GM03348 (cell line): ENCODE measurements around the gene ATRN.
A peak's percentile ranks its signal among the peaks of the same experiment; 100 is the strongest.
"Not testable (repeated sequence)": the region's sequence is repeated elsewhere in the genome, so short reads cannot be mapped to it uniquely, and the experiment has no call there.

Experiments
- DNase-seq: peaks from one replicate; pipeline ENCODE4 v3.0.0; 2012; ENCODE audit warnings: low spot score

Gene ATRN

GRCh38 chr20:3563548-3564177 lies 92.8 kb downstream of the ATRN start:
- DNase-seq = peak; percentile 64

DNA sequence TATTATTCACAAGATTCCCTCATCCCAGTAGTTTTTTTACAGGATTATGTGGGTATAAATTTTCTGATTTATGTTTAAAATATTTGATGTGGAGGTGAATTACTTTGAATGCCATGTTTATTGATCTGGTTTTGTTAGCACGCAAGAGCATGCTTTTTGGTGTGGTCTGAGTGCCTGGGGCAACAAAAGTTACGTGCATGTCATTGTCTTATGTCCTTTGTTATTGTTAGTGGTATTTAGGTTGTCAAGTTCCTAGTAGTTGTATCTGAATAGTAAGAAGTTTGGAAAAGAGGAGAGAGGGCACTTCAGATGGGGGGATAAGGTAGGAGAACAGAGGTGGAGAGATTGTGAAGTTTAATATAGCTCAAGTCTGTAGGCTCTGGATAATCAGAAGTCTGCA lies 95.0 kb downstream of the ATRN start:
- DNase-seq = no peak

DNA sequence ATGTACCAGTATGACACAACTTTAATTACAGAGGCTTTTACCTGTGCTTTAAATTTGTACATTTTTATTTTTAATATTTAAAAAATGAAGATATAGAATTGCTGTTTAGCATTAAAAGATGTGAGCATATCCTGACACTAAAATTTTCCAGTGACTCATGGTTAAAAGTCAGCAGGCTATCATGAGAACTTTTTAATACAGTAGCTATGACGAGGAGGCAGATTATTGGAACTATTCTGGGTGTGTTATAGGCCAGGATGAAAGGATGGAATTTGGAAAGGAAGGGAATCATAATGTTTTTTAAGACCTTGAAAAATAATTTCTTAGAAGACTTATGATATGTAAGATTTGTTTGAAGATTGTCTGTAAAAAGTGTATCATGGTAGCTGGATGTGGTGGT lies 101.3 kb downstream of the ATRN start:
- peak; percentile 16 for DNase-seq

DNA sequence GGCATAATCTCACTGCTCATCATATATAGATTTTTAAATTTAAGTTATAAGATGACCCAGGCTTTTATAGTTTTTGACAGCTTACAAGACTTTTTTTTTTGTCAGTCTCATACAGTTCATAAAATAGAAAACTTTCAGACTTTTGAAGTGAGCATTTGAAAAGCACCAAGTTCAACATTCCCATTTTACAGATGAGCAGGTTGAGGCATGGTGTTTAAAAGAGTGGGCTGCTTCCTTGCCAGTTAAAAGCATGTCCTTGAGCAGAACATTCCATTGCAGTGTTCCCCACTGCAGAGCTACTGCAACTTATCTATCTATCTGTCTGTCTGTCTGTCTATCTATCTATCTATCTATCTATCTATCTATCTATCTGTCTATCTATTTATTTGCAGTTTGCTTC lies 105.5 kb downstream of the ATRN start:
- no peak for DNase-seq

DNA sequence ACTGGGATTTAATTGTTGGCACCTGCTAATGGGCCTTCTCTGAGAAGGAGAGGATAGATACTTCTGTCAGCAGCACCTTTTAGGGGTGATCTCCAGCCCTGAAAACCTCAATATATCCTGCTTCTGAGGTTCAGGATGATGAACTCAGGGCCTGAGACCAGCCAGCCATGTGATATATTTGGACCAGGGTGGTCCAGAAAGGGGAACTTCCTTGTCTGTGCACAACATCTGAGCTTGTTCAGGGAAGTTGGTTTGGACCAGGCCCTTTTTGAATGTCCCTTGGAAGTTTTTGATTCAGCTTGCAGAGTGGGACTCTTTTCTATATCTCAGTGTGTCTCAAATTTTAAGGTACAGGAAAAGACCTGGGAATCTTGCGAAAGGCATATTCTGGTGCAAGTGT lies 106.5 kb downstream of the ATRN start:
- no peak for DNase-seq

DNA sequence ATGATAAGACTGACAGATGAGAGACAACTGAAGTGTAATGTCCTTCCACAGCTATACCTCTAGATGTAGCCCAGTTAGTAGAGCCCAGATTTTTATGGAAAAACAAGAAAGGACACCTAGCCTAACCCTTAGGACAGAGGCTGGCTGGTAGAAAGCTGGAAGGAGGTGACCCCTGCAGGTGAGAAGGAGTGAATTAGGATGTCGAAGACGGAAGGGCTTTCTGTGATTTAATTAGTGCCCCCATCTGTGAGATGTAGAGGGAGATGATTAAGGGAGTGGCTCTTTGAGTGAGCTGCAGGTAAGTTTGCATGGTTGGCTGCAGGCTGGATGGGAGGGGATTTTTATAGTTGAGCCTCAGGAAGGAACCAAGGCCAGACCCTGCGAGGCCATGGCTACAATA lies 109.6 kb downstream of the ATRN start:
- no peak for DNase-seq

DNA sequence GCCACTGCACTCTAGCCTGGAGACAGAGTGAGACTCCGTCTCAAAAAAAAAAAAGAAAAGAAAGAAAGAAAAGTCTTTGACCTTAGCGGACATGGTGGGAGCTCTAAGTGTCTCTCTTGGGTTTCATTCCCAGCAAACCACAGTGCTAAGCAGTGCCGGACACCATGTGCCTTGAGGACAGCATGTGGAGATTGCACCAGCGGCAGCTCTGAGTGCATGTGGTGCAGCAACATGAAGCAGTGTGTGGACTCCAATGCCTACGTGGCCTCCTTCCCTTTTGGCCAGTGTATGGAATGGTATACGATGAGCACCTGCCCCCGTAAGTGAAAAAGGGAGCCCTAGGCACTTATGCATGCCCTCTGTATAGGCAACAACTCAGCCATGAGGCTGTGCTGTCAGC lies 112.9 kb downstream of the ATRN start:
- no peak for DNase-seq

DNA sequence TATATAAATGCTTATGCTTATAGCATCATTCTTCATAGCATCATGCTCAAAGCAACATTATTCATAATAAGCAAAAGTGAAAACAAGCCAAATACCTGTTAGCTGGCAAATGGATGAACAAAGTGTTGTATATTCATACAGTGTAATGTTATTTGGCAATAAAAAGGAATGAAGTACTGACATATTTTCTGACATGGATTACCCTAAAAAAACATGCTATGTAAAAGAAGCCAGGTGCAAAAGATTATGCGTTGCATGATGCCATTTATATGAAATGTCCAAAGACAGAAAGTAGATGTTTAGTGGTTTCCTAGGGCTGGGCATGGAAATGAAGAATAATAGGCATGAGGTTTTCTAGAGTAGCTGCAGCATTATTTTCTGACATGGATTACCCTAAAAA lies 115.3 kb downstream of the ATRN start:
- DNase-seq = no peak

DNA sequence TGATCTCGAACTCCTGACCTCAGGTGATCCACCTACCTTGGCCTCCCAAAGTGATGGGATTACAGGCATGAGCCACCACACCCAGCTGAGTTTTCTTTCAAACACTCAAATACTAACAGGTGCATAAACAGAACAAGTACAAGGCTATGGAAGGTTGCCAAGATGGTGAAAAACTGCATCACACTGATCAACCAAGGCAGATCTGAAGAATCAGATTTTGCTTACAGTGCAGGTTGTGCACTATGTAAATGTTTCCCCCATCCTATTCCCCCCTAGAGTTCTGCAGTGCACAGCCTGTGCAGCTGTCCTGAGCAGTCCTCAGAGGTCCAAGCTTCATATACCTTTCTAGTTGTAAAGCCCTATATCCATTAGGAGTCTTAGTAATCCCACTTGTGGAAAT lies 119.3 kb downstream of the ATRN start:
- DNase-seq = no peak

DNA sequence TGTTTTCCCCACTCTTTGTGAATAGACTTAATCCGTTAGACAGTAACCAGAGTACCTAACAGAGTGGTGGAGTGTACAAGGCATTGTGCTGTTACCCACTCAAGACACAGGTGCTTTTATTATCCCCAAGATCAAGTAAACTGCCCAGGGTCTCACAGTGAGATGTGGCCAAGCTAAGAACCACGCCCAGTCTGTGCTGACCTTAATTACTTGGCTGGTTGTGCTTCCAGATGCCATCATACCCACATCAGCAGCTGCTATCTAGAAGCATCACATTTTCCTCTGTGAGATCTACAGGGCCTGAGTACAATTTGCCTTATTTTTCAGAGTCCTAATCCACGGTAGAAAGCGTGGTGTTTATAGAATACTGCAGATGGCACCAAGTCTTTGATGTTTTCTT lies 122.1 kb downstream of the ATRN start:
- DNase-seq = no peak

DNA sequence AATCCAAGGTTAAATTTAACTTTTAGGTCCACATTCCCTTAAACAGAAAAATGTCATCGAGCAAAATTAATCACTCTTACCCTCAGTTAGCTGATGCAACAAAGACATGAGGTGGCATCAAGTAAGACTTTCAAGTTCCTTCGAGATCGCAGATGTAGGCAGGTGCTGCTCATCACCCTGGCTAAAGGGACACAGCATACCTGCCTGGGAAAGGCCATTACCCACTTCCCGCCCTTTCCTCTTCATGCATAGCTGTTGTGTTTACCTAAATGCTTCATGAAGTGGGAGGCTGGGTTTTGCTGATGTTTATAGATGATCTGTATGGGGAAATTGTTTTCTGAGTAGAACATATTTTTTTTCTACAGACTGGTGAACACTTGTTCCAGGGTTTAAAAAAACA lies 124.7 kb downstream of the ATRN start:
- no peak for DNase-seq

- DNase-seq = no peak
These were observed 132.3 kb downstream of the ATRN start for GRCh38 chr20:3603108-3603507.

DNA sequence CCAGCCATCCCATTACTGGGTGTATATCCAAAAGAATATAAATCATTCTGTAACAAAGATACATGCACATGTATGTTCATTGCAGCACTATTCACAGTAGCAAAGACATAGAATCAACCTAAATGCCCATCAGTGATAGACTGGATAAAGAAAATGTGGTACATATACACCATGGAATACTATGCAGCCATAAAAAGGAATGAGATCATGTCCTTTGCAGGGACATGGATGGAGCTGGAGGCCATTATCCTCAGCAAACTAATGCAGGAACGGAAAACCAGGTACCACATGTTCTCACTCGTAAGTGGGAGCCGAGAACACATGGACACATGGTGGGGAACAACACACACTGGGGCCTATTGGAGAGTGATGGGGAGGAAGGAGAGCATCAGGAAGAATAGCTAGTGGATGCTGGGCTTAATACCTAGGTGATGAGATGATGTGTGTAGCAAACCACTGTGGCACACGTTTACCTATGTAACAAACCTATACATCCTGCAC lies 134.6 kb downstream of the ATRN start:
- not testable (repeated sequence) for DNase-seq

- peak; percentile 13 for DNase-seq
These were observed 135.2 kb downstream of the ATRN start for GRCh38 chr20:3606021-3606420.

- DNase-seq = no peak
These were observed 141.1 kb downstream of the ATRN start for GRCh38 chr20:3611901-3612300.

- peak; percentile 31 for DNase-seq
These were observed 142.2 kb downstream of the ATRN start for GRCh38 chr20:3612795-3613572.

DNA sequence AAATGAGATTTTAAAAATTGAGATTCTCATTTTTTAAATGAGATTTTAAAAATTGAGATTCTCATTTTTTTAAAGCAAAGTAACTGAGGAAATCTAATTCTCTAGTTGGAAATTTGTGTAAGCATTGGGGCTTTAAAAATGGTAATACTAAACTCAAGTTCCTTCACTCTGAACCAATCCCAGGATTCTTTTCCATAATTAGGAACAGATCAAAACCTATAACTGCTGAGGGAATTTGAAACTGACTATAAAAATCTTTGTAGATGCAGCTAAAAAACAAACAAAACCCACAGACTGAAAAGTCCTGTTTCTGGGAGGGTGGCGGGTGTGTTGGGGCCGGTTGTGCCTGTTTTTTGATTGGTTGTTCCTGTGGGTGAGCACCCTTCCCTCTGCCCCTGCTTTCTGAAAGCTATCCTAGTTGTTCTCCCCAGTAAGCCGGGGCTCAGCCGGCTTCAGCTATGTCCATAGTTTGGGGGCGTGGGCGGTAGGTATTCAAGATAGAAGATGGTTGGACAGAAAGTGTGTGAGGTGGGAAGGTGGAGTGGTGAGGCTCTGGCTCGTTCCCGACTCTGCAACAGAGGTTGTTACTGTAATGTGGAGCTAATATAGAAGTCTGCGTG lies 143.1 kb downstream of the ATRN start:
- DNase-seq = peak; percentile 71

GRCh38 chr20:3614466-3614865 lies 143.6 kb downstream of the ATRN start:
- DNase-seq = no peak

GRCh38 chr20:3615171-3615840 lies 144.5 kb downstream of the ATRN start:
- not testable (repeated sequence) for DNase-seq

DNA sequence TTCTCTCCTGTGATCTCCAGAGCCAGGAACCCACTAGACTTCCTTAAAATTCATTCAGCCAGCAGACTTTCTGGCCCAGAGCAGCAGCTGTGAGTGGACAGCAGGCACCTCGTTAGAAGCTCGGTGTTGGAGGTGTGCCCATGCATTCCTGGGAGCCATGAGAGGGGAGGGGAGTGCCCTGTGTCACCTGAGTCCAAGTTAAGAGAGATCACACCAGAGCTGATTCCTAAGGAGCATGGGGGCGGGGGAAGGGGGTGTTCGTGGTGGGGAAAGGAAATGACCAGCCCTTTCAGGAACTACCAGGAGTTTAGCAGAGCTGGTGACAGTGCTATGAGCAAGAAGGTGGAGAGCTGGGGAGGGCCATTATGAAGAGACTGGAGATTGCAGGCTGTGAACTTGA lies 145.4 kb downstream of the ATRN start:
- peak; percentile 64 for DNase-seq

GRCh38 chr20:3621111-3621510 lies 150.3 kb downstream of the ATRN start:
- DNase-seq = no peak

DNA sequence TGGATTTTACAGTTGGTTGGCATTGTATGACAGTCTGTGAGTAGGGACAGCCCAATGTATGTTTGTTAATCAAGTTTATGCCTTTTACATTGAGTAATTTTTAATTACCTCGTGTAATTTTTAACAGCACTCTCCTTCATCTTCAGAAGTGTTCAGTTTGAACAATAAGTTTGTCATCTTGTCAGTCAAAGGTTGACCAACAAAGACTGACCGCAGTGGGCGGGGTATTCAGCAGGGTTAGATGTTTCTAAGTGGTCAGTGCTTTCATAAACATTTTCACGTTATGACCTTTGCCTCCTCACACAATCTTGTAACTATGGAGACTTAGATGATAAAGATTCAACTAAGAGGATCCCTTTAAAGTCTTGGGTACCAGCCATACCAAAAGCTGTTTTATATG lies 151.6 kb downstream of the ATRN start:
- DNase-seq = no peak

DNA sequence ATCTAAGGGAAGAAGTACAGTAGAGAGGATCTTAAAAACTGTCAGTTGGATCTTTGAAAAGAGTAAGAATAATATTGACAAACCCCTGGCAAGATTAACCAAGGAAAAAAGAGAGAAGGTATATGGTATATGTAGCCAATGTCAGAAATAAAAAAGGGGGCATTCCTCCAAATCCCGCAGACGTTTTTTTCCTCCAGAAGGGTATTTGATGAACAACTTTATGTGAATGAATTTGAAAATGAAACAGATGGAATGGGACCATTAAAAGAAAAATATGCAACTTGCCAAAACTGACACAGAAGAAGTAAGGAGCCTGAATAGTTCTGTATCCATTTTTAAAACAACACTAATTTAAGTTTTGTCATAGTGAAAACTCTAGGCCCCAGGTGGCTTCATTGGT lies 156.7 kb downstream of the ATRN start:
- DNase-seq = no peak
